NCI-H774 (cell line): ENCODE results near the gene TRIM25.

ENCODE experiments used
- DNase-seq: peaks from one replicate; lab custom pipeline; 2025; lab: John Stamatoyannopoulos, UW

The TRIM25 gene

DNA sequence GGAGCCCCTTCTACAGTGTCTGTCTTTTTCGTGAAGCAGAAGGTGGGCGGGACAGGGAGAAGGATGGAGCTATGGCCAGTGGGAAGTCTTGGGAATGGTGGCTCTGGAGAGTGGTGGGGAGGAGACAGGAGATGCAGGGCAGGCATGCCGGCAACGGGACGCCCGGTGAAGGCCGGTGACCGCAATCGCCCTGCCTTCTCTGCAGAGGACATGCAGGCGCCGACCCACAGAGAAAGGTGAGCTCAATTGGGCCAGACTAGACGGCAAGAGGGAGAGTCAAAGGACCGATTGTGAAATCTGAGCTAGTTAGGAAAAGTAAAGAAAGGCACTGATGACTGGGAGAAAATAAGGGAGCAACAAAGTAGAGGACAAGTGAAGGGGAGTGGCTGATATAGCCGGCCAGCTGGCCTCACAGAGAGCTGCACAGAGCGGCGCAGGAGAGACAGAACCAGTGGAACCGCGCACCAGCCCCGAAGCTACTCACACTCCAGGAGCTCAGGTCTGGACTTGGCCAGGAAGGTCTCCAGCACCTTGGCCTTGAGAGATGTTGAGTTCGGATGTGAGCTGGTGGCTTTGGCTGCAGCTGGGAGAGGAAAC is 18.9 kb downstream of the TRIM25 start:
- no peak for DNase-seq

GRCh38 chr17:56893503-56893902 is 20.3 kb downstream of the TRIM25 start:
- no peak for DNase-seq

DNA sequence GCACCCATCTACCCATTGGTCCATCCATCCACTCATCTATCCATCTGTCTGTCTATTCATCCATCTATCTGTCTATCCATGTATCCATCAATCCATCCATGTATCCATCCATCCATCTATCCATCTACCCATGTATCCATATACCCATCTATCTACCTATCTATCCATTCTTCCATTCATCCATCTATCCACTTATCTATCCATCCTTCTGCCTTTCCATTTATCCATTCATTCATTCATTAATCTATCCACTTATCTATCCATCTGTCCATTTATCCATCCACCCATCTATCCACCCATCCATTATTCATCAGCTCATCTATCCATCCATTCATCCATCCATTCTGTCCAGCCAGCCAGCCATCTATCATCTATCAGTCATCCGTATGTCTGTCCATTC is 21.5 kb downstream of the TRIM25 start:
- no peak for DNase-seq

DNA sequence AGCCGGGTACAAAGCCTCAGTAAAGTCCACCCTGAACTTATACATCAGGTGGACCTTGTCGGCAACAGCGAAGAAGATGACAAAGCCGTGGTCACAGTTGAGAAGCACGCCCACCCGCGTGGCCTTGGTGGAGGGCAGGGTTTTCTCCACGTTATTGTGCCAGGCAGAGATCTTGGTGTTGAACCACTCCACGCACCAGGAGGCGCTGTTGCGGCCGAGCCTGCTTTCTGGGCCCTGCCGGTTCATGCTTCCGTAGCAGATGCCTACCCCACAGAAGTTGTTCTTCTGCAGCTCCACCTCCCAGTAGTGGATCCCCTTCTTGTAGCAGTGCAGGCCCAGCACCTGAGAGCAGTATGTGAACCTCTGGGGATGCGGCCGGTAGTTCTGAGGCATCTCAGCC is 22.1 kb downstream of the TRIM25 start:
- no peak for DNase-seq

- DNase-seq, result no peak
Observed at GRCh38 chr17:56890906-56891674, 22.8 kb downstream of the TRIM25 start.

DNA sequence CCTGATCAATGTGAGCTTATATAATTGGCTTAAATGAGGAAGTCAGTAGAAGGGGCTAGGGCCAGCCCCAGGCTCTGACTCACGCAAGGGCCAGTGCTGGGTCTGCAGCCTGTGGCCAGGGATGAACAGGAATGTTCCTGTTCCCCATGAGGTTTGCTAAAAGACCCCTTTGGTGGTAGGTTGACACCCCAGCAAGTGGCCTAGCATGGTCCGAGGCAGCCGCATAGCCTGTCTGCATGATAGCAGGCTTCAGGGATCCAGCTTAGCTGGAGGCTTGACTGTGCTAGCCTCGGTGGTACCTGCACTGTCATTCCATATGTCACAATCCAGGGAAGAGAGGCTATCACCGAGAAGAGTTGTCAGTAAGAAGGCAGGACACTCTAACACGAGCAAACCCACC is 23.5 kb downstream of the TRIM25 start:
- DNase-seq, result no peak

GRCh38 chr17:56887552-56888467 is 26.0 kb downstream of the TRIM25 start:
- DNase-seq, result no peak

DNA sequence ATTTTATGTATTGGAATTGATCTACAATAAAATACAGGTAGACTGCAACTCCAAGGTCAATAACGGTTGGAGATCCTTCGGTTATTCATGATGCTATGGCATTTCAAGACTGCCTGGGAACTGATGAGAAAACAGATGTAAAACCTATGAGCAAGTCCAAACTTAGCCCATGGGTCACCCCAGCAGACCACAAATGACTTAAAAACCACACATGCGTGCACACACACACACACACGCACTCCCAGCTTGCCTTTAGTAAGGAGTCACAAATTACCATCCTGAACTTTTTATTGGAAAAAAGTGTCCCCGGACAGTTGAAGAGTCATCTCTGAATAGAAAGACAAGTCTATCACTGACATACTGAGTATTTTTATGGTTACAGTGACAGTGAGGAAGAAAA is 26.7 kb downstream of the TRIM25 start:
- DNase-seq, result no peak

- no peak for DNase-seq
Observed at GRCh38 chr17:56886288-56886731, 27.5 kb downstream of the TRIM25 start.

- no peak for DNase-seq
Observed at GRCh38 chr17:56885312-56885657, 28.6 kb downstream of the TRIM25 start.

GRCh38 chr17:56884483-56885311 is 29.2 kb downstream of the TRIM25 start:
- peak; percentile 75 for DNase-seq

GRCh38 chr17:56883616-56884015 is 30.2 kb downstream of the TRIM25 start:
- no peak for DNase-seq

- DNase-seq, result no peak
Observed at GRCh38 chr17:56881685-56882295, 32.1 kb downstream of the TRIM25 start.

DNA sequence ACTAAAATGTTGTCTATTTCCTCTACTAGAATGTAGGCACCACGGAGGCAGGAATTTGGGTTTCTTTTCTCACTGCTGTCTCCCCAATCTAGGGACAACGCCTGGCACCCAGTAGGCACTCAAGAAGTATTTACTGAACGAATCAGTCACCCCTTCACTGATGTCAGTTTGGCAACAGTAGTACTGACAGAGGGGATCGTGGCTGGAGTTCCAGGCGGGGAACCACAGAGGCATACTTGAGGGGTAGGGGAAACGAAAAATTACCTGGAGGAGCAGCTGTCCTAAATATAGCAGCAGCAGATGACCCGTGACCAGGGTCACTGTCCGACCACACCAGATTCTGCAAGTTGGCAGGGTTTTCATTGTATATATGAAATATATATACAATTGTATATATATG is 33.3 kb downstream of the TRIM25 start:
- DNase-seq, result no peak

- DNase-seq, result no peak
Observed at GRCh38 chr17:56880133-56880532, 33.7 kb downstream of the TRIM25 start.

- DNase-seq, result no peak
Observed at GRCh38 chr17:56879280-56879679, 34.6 kb downstream of the TRIM25 start.

- no peak for DNase-seq
Observed at GRCh38 chr17:56876766-56877179, 37.1 kb downstream of the TRIM25 start.

- no peak for DNase-seq
Observed at GRCh38 chr17:56870081-56870651, 43.7 kb downstream of the TRIM25 start.

DNA sequence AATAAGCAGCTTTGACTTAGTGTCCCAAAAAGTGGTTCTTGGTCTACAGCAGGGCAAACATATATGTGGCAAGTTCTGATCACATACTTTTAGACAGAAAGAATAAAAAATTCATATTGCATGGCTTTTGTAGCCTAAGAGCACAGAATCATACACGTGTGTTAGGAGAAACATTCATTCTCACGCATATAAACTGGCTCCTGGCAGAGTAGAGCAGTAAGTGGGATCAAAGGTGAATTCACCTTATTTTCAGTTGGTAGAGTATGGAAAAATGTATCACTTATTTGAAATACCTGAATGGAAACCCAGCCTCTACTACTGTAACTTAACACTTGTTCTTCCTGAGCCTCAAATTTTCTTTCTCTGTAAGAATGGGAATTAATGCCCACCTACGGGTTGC is 45.1 kb downstream of the TRIM25 start:
- DNase-seq, result no peak

DNA sequence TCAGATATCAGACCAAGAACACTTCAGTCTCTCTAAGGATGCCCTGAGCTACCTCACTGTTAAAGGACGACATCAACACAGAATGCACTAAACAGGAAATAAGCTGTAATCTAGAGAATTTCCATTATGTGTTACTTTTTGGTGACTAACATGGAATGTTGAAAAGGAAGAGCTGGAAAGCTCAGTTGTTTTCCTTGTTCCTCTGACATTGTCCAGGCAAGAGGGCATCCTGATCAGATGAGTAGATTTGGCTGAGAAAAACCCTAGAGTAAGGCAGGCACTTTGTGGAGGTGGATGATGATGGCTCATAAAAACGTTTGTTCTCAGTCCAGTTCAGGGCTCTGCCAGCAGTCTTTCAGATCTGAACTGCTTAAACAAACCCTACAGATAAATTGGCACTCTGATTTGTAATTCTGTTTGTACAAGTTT is 45.9 kb downstream of the TRIM25 start:
- no peak for DNase-seq

DNA sequence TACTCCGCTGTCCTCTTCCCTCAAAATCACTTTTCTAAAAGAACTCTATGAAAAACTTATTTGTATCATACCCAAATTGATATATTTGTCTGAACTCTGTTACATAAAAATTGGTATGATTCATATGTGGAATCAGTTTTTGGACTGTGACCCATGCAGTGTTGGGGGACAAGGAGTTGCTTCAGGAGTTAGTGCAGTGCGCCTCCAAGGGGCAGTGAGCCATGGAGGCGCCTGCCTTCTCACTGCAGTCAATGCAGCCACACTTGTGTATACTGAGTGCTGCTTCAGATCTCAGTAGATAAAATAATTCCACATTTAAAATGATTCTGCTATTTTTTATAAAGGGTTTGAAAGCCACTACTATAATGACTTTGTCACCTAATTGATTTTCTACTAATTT is 47.4 kb downstream of the TRIM25 start:
- no peak for DNase-seq
